ENCODE measurements around the gene RAP1GAP2.

DNA sequence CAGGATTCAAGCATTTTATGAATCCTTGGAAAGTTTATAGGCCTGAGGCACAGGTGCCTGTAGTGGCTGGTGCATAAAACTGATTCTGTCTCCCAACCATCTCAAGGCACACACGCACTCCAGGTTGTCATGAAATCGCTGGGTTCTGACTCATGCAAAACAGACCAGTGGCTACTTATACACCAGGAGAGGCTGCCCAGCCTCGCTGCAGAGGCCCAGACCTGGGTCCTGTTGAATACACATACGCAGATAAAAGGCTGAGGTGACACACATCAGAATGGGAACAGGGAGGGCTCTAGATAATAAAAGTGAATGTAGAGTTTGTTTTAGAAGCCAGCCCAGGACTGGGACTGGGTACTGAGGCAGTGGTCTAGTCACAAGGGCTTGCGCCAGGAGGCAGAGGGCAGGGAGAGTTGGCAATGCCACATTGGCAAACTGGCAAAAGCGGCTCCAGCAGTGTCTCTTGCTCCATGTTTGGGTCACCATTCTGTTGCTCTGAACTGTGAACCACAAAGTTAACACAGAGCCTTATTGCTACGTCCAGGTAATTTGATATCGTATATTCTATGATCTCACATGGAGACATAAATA is 253.6 kb downstream of the RAP1GAP2 start:
- TF ChIP-seq, protein P1, sequence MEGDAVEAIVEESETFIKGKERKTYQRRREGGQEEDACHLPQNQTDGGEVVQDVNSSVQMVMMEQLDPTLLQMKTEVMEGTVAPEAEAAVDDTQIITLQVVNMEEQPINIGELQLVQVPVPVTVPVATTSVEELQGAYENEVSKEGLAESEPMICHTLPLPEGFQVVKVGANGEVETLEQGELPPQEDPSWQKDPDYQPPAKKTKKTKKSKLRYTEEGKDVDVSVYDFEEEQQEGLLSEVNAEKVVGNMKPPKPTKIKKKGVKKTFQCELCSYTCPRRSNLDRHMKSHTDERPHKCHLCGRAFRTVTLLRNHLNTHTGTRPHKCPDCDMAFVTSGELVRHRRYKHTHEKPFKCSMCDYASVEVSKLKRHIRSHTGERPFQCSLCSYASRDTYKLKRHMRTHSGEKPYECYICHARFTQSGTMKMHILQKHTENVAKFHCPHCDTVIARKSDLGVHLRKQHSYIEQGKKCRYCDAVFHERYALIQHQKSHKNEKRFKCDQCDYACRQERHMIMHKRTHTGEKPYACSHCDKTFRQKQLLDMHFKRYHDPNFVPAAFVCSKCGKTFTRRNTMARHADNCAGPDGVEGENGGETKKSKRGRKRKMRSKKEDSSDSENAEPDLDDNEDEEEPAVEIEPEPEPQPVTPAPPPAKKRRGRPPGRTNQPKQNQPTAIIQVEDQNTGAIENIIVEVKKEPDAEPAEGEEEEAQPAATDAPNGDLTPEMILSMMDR (IDR thresholded peaks at IDR 0.05), result no peak
- no peak for TF ChIP-seq POLR2A (IDR thresholded peaks at IDR 0.05)

Measured in heart left ventricle (tissue), 13 donors.